Activated CD4-positive, alpha-beta memory T cell treated with anti-CD3 and anti-CD28 coated beads for 36 hours (primary cell): Measurements from ENCODE around the gene PDE4B. TPM values are rescaled to one million over a fixed set of nuclear protein-coding genes. Genes with fewer than 3 reads are reported as not detected.
"Not testable (repeated sequence)": the region's sequence is repeated elsewhere in the genome, so short reads cannot be mapped to it uniquely, and the experiment has no call there.

Source experiments
- CTCF ChIA-PET: fragments of 350-600 bp; sonication (Branson Sonifier 250); formaldehyde crosslinking; loops from one replicate; lab custom pipeline; 2021; ENCODE audit warnings: antibody characterized with exemption, inconsistent platforms; lab: Charles Lee
- POLR2A ChIA-PET: fragments of 350-600 bp; sonication (Branson Sonifier 250); formaldehyde crosslinking; loops from one replicate; lab custom pipeline; 2021; ENCODE audit warnings: antibody characterized with exemption; lab: Charles Lee
- DNase-seq: peaks from one replicate; pipeline ENCODE4 v3.0.0-alpha.2; 2020
- H3K27ac Mint-ChIP-seq: one replicate; pipeline ENCODE4 v1.8.0; 2021; ENCODE audit warnings: mixed read lengths
- H3K27me3 Mint-ChIP-seq: one replicate; pipeline ENCODE4 v1.8.0; 2021; ENCODE audit warnings: mixed read lengths
- H3K36me3 Mint-ChIP-seq: one replicate; pipeline ENCODE4 v1.8.0; 2021; ENCODE audit warnings: mixed read lengths
- H3K4me1 Mint-ChIP-seq: one replicate; pipeline ENCODE4 v1.8.0; 2021; ENCODE audit warnings: low read depth, mixed read lengths
- H3K4me3 Mint-ChIP-seq: one replicate; pipeline ENCODE4 v1.8.0; 2021; ENCODE audit warnings: mild to moderate bottlenecking, mixed read lengths
- H3K9me3 Mint-ChIP-seq: one replicate; pipeline ENCODE4 v1.8.0; 2021; ENCODE audit warnings: mixed read lengths
- intact Hi-C: fragments of 100-400 bp; cut with micrococcal nuclease; formaldehyde crosslinking; loops from one replicate; pipeline ENCODE4 v1.15.1; 2023
- total RNA-seq, 2 experiments: library from RNA; stranded (reverse); gene quantifications; one replicate each; pipeline ENCODE4 v1.2.3, GENCODE V29; 2021

Gene PDE4B
- total RNA-seq, 2 experiments from 2014 or later: 34.7 to 38.3 TPM

- H3K4me1 Mint-ChIP-seq: no peaks in the 10 kb centered on the region
- H3K9me3 Mint-ChIP-seq: no peaks in the 10 kb centered on the region
- H3K27ac Mint-ChIP-seq: no peak overlapping the region
- intact Hi-C loops: no loop called here
- no peaks in the 10 kb centered on the region for H3K36me3 Mint-ChIP-seq
- H3K27me3 Mint-ChIP-seq: no peaks in the 10 kb centered on the region
- no peak for DNase-seq
- ChIA-PET POLR2A (no interaction called here), CTCF (no interaction called here)
- no peak overlapping the region for H3K4me3 Mint-ChIP-seq
Observed at GRCh38 chr1:66312271-66312990, 519.7 kb downstream of the PDE4B start.

- H3K4me1 Mint-ChIP-seq: no peaks in the 10 kb centered on the region
- no peaks in the 10 kb centered on the region for H3K36me3 Mint-ChIP-seq
- no peaks in the 10 kb centered on the region for H3K27me3 Mint-ChIP-seq
- intact Hi-C loops: no loop called here
- no peak overlapping the region for H3K4me3 Mint-ChIP-seq
- ChIA-PET POLR2A (no interaction called here), CTCF (interaction anchor here (1.1 kb wide), 1 partner anchor 13 kb away, joined by 5 read pairs; no protein-coding TSS in a partner anchor)
- H3K27ac Mint-ChIP-seq: no peak overlapping the region
- no peak for DNase-seq
- H3K9me3 Mint-ChIP-seq: no peaks in the 10 kb centered on the region
Observed at GRCh38 chr1:66313429-66313828, 520.7 kb downstream of the PDE4B start.

GRCh38 chr1:66315671-66316070 is 523.0 kb downstream of the PDE4B start:
- POLR2A ChIA-PET: no interaction called here
- Mint-ChIP-seq H3K4me3 (no peak overlapping the region), H3K27ac (no peak overlapping the region), H3K9me3 (no peaks in the 10 kb centered on the region), H3K27me3 (no peaks in the 10 kb centered on the region), H3K4me1 (no peaks in the 10 kb centered on the region), H3K36me3 (no peaks in the 10 kb centered on the region)
- no peak for DNase-seq
- intact Hi-C loops: no loop called here
- CTCF ChIA-PET: no interaction called here

- Mint-ChIP-seq H3K27ac (peak overlapping the region; percentile 13), H3K27me3 (no peaks in the 10 kb centered on the region), H3K4me3 (no peak overlapping the region), H3K9me3 (no peaks in the 10 kb centered on the region), H3K4me1 (no peaks in the 10 kb centered on the region), H3K36me3 (no peaks in the 10 kb centered on the region)
- ChIA-PET CTCF (no interaction called here), POLR2A (no interaction called here)
- no peak for DNase-seq
- intact Hi-C loops: no loop called here
Observed at GRCh38 chr1:66316464-66317247, 524.0 kb downstream of the PDE4B start.

- H3K27ac Mint-ChIP-seq: peak overlapping the region; percentile 13
- DNase-seq: no peak
- no peaks in the 10 kb centered on the region for H3K27me3 Mint-ChIP-seq
- H3K36me3 Mint-ChIP-seq: no peaks in the 10 kb centered on the region
- POLR2A ChIA-PET: no interaction called here
- no peaks in the 10 kb centered on the region for H3K9me3 Mint-ChIP-seq
- intact Hi-C loops: no loop called here
- no peak overlapping the region for H3K4me3 Mint-ChIP-seq
- no peaks in the 10 kb centered on the region for H3K4me1 Mint-ChIP-seq
- CTCF ChIA-PET: no interaction called here
Observed at GRCh38 chr1:66317248-66317515, 524.5 kb downstream of the PDE4B start.

GRCh38 chr1:66320231-66320630 is 527.5 kb downstream of the PDE4B start:
- H3K4me1 Mint-ChIP-seq: peaks cover 17% of the 10 kb centered on the region
- CTCF ChIA-PET: interaction anchor here (1.2 kb wide), 1 partner anchor 12 kb away, joined by 3 read pairs; no protein-coding TSS in a partner anchor
- POLR2A ChIA-PET: interaction anchor here (1.2 kb wide), 1 partner anchor 11 kb away, joined by 3 read pairs; no protein-coding TSS in a partner anchor
- no peaks in the 10 kb centered on the region for H3K36me3 Mint-ChIP-seq
- intact Hi-C loops: no loop called here
- no peak overlapping the region for H3K27ac Mint-ChIP-seq
- H3K9me3 Mint-ChIP-seq: no peaks in the 10 kb centered on the region
- H3K4me3 Mint-ChIP-seq: no peak overlapping the region
- no peak for DNase-seq
- no peaks in the 10 kb centered on the region for H3K27me3 Mint-ChIP-seq

- H3K27ac Mint-ChIP-seq, H3K9me3 Mint-ChIP-seq, H3K27me3 Mint-ChIP-seq, intact Hi-C loops, H3K36me3 Mint-ChIP-seq, DNase-seq, CTCF ChIA-PET, H3K4me3 Mint-ChIP-seq, POLR2A ChIA-PET: not testable (repeated sequence)
- peaks cover 29% of the 10 kb centered on the region for H3K4me1 Mint-ChIP-seq
Observed at GRCh38 chr1:66322462-66322861, 529.8 kb downstream of the PDE4B start.

- intact Hi-C loops: no loop called here
- no peak for DNase-seq
- POLR2A ChIA-PET: no interaction called here
- Mint-ChIP-seq H3K27ac (no peak overlapping the region), H3K4me3 (no peak overlapping the region), H3K9me3 (no peaks in the 10 kb centered on the region), H3K27me3 (no peaks in the 10 kb centered on the region), H3K36me3 (no peaks in the 10 kb centered on the region), H3K4me1 (peaks cover 40% of the 10 kb centered on the region)
- CTCF ChIA-PET: interaction anchor here (0.6 kb wide), 1 partner anchor 467 kb away, joined by 3 read pairs; no protein-coding TSS in a partner anchor
Observed at GRCh38 chr1:66323958-66324625, 531.4 kb downstream of the PDE4B start.

- Mint-ChIP-seq H3K4me3 (no peak overlapping the region), H3K9me3 (no peaks in the 10 kb centered on the region), H3K27ac (no peak overlapping the region), H3K36me3 (no peaks in the 10 kb centered on the region), H3K27me3 (no peaks in the 10 kb centered on the region), H3K4me1 (peaks cover 56% of the 10 kb centered on the region)
- CTCF ChIA-PET: interaction anchor here (0.8 to 1.4 kb wide), 3 partner anchors 31 to 121 kb away, joined by 3 to 4 read pairs (median 3); no protein-coding TSS in a partner anchor
- no peak for DNase-seq
- POLR2A ChIA-PET: interaction anchor here (0.9 kb wide), 1 partner anchor 23 kb away, joined by 3 read pairs; no protein-coding TSS in a partner anchor
- intact Hi-C loops: no loop called here
Observed at GRCh38 chr1:66325594-66326380, 533.1 kb downstream of the PDE4B start.

GRCh38 chr1:66326867-66327266 is 534.2 kb downstream of the PDE4B start:
- Mint-ChIP-seq H3K4me1 (peaks cover 62% of the 10 kb centered on the region), H3K27ac (no peak overlapping the region), H3K36me3 (no peaks in the 10 kb centered on the region), H3K9me3 (no peaks in the 10 kb centered on the region), H3K27me3 (no peaks in the 10 kb centered on the region), H3K4me3 (no peak overlapping the region)
- intact Hi-C loops: no loop called here
- no peak for DNase-seq
- POLR2A ChIA-PET: no interaction called here
- CTCF ChIA-PET: no interaction called here

GRCh38 chr1:66327588-66327987 is 534.9 kb downstream of the PDE4B start:
- ChIA-PET CTCF (no interaction called here), POLR2A (no interaction called here)
- no peak overlapping the region for H3K4me3 Mint-ChIP-seq
- intact Hi-C loops: no loop called here
- no peaks in the 10 kb centered on the region for H3K27me3 Mint-ChIP-seq
- H3K27ac Mint-ChIP-seq: no peak overlapping the region
- DNase-seq: no peak
- H3K36me3 Mint-ChIP-seq: peaks cover 5% of the 10 kb centered on the region
- H3K9me3 Mint-ChIP-seq: no peaks in the 10 kb centered on the region
- H3K4me1 Mint-ChIP-seq: peaks cover 62% of the 10 kb centered on the region
